Nephron (organoid): Measurements from ENCODE around the gene CHL1.
A peak's percentile ranks its signal among the peaks of the same experiment; 100 is the strongest.

Source experiments
- H3K27ac Mint-ChIP-seq, 3 experiments: 2 replicates each; pipeline ENCODE4 v1.8.0; 2020; ENCODE audit warnings: mixed read lengths in 3 of 3, mild to moderate bottlenecking in 2 of 3, moderate library complexity in 1 of 3
- H3K27me3 Mint-ChIP-seq: 2 replicates; pipeline ENCODE4 v1.8.0; 2021; ENCODE audit warnings: low read depth, mild to moderate bottlenecking, moderate library complexity, mixed read lengths
- H3K36me3 Mint-ChIP-seq: 2 replicates; pipeline ENCODE4 v1.8.0; 2020; ENCODE audit warnings: low read depth, mixed read lengths
- H3K4me1 Mint-ChIP-seq: 2 replicates; pipeline ENCODE4 v1.8.0; 2020; ENCODE audit warnings: mixed read lengths
- H3K4me3 Mint-ChIP-seq, 3 experiments: 2 replicates each; pipeline ENCODE4 v1.8.0; 2020; ENCODE audit warnings: mild to moderate bottlenecking in 3 of 3, mixed read lengths in 3 of 3, moderate library complexity in 2 of 3
- H3K9me3 Mint-ChIP-seq: 2 replicates; pipeline ENCODE4 v1.8.0; 2020; ENCODE audit warnings: mixed read lengths
- CTCF ChIP-seq, 3 experiments: fragments of 200-600 bp; sonication (generic); IDR thresholded peaks; one replicate each; pipeline ENCODE4 v1.5.0; 2021; ENCODE audit warnings: antibody characterized with exemption in 3 of 3; ENCODE audit not compliant: unreplicated experiment in 3 of 3

CHL1 gene

GRCh38 chr3:196311-197148 lies at the start of gene CHL1:
Gene CHL1 (plus strand): TSS chr3:196763. CDS start chr3:319777, 123,014 bp downstream.
- no peaks in the 10 kb centered on the region for H3K36me3 Mint-ChIP-seq
- H3K27ac Mint-ChIP-seq, result peak within 1 kb of the TSS in 1 of 3 experiments; percentile 9
- no peak for TF ChIP-seq CTCF (IDR thresholded peaks at IDR 0.05; ENCODE audit: unreplicated experiment in 3 of 3)
- H3K27me3 Mint-ChIP-seq, result peaks cover 86% of the 10 kb centered on the region
- peak within 1 kb of the TSS; percentile 84 to 87 (median 86) for H3K4me3 Mint-ChIP-seq
- no peaks in the 10 kb centered on the region for H3K9me3 Mint-ChIP-seq
- H3K4me1 Mint-ChIP-seq, result peaks cover 22% of the 10 kb centered on the region

GRCh38 chr3:151614-152189 lies 44.9 kb upstream of the CHL1 start:
- Mint-ChIP-seq H3K27me3 (no peaks in the 10 kb centered on the region), H3K36me3 (no peaks in the 10 kb centered on the region), H3K9me3 (no peaks in the 10 kb centered on the region), H3K4me1 (no peaks in the 10 kb centered on the region), H3K4me3 (no peak overlapping the region), H3K27ac (no peak overlapping the region)
- TF ChIP-seq CTCF (IDR thresholded peaks at IDR 0.05; ENCODE audit: unreplicated experiment in 3 of 3), result no peak

- H3K27ac Mint-ChIP-seq, result no peak overlapping the region
- H3K27me3 Mint-ChIP-seq, result peaks cover 15% of the 10 kb centered on the region
- H3K36me3 Mint-ChIP-seq, result no peaks in the 10 kb centered on the region
- H3K9me3 Mint-ChIP-seq, result no peaks in the 10 kb centered on the region
- no peaks in the 10 kb centered on the region for H3K4me1 Mint-ChIP-seq
- TF ChIP-seq CTCF (IDR thresholded peaks at IDR 0.05; ENCODE audit: unreplicated experiment in 3 of 3), result no peak
- H3K4me3 Mint-ChIP-seq, result no peak overlapping the region
These were observed 36.6 kb upstream of the CHL1 start for GRCh38 chr3:159974-160373.

GRCh38 chr3:166071-166470 lies 30.5 kb upstream of the CHL1 start:
- Mint-ChIP-seq H3K36me3 (no peaks in the 10 kb centered on the region), H3K27me3 (peaks cover 14% of the 10 kb centered on the region), H3K4me1 (no peaks in the 10 kb centered on the region), H3K4me3 (no peak overlapping the region), H3K9me3 (no peaks in the 10 kb centered on the region), H3K27ac (no peak overlapping the region)
- no peak for TF ChIP-seq CTCF (IDR thresholded peaks at IDR 0.05; ENCODE audit: unreplicated experiment in 3 of 3)

GRCh38 chr3:166799-167198 lies 29.8 kb upstream of the CHL1 start:
- H3K36me3 Mint-ChIP-seq, result no peaks in the 10 kb centered on the region
- H3K27me3 Mint-ChIP-seq, result peaks cover 14% of the 10 kb centered on the region
- H3K9me3 Mint-ChIP-seq, result no peaks in the 10 kb centered on the region
- TF ChIP-seq CTCF (IDR thresholded peaks at IDR 0.05; ENCODE audit: unreplicated experiment in 3 of 3), result no peak
- no peak overlapping the region for H3K27ac Mint-ChIP-seq
- no peak overlapping the region for H3K4me3 Mint-ChIP-seq
- no peaks in the 10 kb centered on the region for H3K4me1 Mint-ChIP-seq
